GM21528 (cell line): Measurements from ENCODE around the gene ACSM2B.
"Not testable (repeated sequence)": the region's sequence is repeated elsewhere in the genome, so short reads cannot be mapped to it uniquely, and the experiment has no call there.

ENCODE experiments used
- ATAC-seq: cut with Tn5 transposase; IDR thresholded peaks from one replicate; pipeline ENCODE4 v1.9.1; 2021; ENCODE audit warnings: mild to moderate bottlenecking, moderate library complexity; ENCODE audit not compliant: unreplicated experiment, low FRiP score

Gene ACSM2B

DNA sequence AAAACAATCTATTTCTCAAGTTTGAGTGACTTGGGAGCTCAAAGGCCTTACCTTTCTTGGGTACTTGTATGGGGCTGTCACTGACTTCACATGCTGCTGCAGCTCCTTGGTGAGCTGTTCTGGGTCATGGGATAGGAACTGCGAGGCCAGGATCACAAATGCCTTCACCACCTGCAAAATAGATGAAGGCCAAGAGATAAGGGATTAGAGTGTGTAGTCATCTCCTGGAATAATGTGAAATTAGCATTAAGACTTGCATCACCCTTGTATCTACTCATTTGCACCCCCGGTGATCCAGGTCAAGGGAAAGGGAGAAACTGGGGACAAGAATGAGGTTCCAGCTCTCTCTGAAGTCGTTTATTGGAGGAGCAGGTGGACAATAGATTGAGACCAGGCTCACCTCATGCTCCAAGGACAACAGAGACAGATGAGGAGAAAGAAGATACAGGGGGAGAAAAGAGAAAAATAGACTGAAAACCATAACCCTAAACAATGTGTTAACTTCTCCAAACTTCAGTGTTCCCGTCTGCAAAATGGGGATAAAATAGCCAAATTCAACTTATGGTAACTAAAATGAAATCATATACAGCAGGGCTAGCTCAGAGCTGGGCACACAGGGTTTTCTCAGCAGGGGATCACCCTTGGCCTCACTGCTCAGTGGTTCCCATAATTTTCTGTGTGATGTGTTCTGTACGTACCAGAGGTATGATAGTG is 35.4 kb downstream of the ACSM2B start:
- ATAC-seq = not testable (repeated sequence)

DNA sequence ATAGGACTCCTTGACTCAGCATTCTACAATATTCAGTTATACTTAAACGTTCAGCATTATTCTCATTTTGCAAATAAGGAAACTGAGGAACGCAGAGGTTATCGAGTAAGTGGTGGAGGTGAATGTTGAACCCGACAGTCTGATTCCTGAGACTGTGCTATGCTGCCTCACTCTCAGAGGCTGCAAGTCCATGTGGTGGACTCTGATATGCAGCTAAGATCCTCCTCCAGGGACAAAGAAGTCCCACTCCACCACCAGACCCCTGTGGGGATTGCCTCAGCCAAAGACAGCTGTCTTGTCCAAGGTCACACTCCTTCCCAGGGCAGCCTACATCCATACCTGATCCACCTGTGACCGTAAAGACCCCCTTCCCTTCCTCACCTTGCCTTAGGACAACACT is 37.5 kb downstream of the ACSM2B start:
- no peak for ATAC-seq

DNA sequence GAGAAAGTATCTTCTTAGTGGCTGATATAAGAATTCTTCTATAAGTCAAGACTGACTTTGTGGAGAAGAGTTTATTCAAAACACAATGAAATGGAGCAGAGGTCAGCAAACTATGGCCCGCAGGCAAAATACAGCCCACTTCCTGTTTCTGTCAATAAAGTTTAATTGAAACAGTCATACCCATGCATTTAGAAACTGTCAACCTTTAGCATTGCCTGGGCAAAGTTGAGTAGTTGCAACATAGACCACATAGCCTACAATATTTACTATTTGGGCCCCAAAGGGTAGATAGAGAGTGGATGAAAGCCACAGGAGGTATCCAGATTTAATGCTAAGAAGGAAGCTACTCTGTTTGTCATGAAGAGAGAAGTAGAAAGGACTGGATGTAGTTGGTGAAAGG is 38.0 kb downstream of the ACSM2B start:
- ATAC-seq = no peak

DNA sequence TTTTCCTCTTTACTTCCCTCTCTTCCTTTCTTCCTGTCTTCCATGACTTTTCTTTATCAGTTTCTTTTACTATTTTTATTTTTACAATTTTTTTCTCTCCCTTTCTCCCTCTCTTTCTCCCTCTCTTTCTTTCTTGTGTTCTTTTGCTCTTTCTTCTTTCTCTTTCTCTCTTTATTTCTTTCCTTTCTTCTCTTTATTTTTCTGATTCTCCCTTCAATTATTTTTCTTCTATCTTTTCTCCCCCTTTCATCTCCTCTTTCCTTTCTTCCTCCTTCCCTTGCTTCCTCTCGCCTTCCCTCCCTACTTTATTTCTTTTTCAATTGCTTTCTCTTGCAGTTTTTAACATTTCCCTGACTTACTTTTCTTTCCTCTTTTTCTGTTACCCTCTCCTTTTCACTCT is 39.5 kb downstream of the ACSM2B start:
- not testable (repeated sequence) for ATAC-seq

DNA sequence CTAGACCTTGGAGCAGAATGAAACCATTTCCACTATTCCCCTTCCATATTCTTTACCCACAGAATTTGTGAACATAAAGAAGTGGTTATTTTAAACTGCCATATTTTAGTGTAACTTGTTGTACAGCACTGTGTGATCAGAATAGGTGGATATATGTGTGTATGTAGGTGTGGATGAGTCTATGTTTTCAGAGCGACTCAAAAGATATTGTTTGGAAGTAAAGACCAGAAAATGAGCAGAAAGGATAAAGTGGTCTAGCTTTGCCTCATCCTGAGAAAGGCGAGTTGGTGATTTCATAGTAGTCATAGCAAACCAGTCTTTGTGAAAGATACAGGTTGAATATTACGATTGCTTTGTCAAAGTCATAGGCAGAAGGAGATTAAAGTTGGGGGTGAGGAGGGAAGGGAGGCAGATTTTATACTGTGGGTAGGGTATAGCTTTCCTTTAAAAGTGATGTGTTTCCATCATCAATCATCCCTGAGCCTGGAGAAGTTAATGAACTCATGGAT is 43.8 kb downstream of the ACSM2B start:
- not testable (repeated sequence) for ATAC-seq

DNA sequence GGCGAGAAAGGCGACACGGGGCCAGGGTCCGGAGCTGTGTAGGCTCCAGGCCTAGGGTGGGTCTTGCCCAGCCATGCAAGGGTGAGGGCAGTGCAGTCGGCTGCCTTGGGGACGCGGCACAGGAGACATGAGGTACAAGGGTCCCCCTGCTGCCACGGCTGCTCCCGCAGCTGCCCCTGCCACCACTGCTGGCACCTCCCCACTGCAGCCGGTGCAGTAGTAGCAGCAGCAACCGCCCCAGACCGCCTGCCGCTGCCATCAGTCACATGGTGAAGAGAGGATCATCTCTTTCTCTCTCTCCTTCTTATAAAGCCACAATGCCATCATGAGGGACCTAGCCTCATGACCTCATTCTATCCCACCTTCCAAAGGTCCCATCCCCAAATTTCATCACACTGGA is 44.4 kb downstream of the ACSM2B start:
- ATAC-seq = not testable (repeated sequence)

DNA sequence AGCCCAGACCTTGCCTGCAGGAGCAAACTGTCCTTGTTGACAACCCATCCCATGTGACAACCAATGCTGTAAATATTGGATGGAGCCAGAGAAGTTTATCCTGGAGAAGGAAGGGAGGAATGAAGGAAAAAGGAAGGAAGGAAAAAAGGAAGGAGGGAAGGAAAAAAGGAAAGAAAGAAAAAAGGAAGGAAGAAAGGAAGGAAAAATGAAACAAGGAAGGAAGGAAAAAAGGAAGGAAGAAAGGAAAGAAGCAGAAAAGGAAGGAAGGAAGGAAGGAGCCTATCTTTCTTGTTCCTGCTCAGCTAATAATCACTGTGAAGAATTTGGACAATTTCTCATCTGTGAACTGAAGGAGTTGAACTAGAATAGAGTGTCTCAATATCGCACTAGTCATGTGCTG is 56.1 kb downstream of the ACSM2B start:
- ATAC-seq = no peak

DNA sequence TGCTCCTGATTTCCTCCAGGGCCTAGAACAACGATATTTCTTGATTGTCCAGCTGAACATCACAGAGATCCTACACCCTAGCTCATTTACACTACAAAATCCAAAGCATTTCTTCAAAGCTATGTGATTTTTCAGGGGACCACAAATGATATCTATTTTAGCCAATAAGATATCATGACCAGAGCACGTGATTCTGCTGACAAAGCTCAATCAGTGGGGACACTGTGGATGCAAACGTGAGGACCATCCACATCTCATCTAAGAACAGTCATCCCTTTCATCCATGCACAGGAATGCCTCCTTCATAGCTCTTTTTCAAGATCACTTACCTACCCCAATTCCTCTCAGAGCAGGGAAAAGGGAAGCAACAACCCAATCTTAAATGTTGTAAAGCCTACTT is 56.9 kb downstream of the ACSM2B start:
- no peak for ATAC-seq

DNA sequence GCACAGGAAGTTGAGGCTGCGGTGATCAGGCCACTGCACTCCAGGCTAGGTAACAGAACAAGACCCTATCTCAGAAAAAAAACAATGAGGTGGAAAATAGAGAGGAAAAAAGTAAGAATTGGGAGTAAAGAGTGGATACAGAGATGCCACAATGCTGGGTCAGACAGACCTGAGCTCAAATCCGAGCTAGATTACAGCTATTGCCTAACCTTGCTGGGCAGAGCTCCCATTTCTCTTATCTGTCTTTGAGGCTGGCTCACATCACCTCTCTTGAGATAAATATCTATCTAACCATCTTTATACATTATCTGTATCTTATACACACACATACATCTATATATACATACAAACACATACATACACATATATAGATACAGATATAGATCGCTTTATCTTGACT is 59.0 kb downstream of the ACSM2B start:
- ATAC-seq = no peak

DNA sequence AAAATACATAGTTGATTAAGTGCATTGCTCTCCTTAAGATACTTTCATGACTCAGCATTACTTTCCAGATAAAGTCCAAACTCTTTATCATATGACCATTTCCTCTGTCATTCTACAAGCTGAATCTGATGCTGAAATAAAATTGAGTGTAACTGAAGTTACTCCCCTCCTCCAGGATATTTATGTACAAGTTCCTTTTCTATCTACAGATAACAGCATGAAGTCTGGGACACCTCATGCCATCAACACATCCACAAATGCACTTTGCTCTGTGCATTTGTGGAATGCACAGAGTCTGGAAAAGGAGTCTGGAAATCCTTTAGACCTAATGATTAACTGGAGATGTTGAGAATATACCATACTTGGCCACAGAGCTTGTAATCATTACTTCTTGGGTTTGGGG is 60.5 kb downstream of the ACSM2B start:
- no peak for ATAC-seq

DNA sequence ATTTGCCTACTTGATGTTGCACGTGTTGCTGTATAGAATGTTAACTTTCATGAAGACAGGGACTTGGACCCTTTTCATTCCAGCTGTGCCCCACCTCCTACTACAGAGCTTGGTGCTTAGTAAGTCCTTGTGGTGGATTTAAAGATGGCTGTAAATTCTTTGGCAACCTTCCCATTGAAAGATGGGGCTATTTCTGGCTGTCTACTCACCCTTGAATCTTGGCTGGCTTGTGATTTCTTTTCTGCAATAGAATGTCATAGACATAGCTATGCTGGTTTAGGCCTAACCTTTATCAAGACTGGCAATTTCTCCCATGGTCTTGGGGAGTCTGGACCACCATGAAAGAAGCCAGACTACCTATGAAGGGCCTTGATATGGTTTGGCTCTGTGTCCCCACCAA is 65.8 kb downstream of the ACSM2B start:
- ATAC-seq = no peak

DNA sequence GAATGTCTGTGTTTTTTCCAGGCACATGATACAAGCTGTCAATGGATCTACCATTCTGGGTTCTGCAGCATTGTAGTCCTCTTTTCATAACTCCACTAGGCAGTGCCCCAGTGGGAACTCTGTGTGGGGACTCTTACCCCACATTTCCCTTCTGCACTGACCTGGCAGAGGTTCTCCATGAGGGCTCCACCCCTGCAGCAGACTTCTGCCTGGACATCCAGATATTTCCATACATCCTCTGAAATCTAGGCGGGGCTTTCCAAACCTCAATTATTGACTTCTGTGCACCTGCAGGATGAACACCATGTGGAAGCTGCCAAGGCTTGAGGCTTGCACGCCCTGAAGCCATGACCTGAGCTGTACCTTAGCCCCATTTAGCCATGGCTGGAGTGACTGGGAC is 68.9 kb downstream of the ACSM2B start:
- no peak for ATAC-seq

DNA sequence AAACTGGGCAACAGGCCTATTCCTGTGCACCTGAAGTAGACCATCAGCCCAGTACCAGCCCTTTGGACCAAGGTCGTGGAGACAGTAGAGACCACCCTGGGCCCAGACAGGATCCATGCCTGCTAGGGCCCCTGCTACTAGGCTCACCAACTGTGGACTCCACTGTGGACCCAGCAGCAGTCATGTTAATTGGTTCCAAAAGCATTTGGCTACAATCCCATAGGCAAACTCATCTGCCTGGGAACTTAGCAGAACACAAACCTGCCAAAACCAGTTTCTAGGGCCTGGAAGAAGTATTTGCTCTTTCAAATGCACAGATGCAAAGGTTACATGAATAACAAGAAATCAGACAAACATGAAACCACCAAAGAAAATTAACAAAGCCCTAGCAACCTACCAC is 71.7 kb downstream of the ACSM2B start:
- ATAC-seq = no peak

DNA sequence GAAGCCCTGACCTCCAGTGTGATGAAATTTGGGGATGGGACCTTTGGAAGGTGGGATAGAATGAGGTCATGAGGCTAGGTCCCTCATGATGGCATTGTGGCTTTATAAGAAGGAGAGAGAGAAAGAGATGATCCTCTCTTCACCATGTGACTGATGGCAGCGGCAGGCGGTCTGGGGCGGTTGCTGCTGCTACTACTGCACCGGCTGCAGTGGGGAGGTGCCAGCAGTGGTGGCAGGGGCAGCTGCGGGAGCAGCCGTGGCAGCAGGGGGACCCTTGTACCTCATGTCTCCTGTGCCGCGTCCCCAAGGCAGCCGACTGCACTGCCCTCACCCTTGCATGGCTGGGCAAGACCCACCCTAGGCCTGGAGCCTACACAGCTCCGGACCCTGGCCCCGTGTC is 84.7 kb downstream of the ACSM2B start:
- not testable (repeated sequence) for ATAC-seq

DNA sequence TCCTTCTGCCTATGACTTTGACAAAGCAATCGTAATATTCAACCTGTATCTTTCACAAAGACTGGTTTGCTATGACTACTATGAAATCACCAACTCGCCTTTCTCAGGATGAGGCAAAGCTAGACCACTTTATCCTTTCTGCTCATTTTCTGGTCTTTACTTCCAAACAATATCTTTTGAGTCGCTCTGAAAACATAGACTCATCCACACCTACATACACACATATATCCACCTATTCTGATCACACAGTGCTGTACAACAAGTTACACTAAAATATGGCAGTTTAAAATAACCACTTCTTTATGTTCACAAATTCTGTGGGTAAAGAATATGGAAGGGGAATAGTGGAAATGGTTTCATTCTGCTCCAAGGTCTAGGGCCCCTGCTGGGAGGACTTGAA is 85.2 kb downstream of the ACSM2B start:
- not testable (repeated sequence) for ATAC-seq
